HG02870 (cell line): ENCODE data around the gene PFN3.
"Not testable (repeated sequence)": the region's sequence is repeated elsewhere in the genome, so short reads cannot be mapped to it uniquely, and the experiment has no call there.

Source experiments
- ATAC-seq: cut with Tn5 transposase; IDR thresholded peaks from one replicate; pipeline ENCODE4 v1.9.1; 2021; ENCODE audit warnings: mild to moderate bottlenecking, moderate library complexity; ENCODE audit not compliant: unreplicated experiment

Gene PFN3

GRCh38 chr5:177425801-177426565, 25.5 kb upstream of the PFN3 start:
- ATAC-seq = peak; percentile 79

GRCh38 chr5:177425196-177425800, 24.8 kb upstream of the PFN3 start:
- no peak for ATAC-seq

GRCh38 chr5:177423671-177424070, 23.2 kb upstream of the PFN3 start:
- no peak for ATAC-seq

GRCh38 chr5:177421062-177421798, 20.8 kb upstream of the PFN3 start:
- no peak for ATAC-seq

GRCh38 chr5:177420472-177420871, 20.0 kb upstream of the PFN3 start:
- not testable (repeated sequence) for ATAC-seq

GRCh38 chr5:177419046-177419445, 18.6 kb upstream of the PFN3 start:
- no peak for ATAC-seq

- ATAC-seq = not testable (repeated sequence)
Observed at GRCh38 chr5:177417081-177417480, 16.6 kb upstream of the PFN3 start.

GRCh38 chr5:177414481-177414880, 14.0 kb upstream of the PFN3 start:
- no peak for ATAC-seq

- ATAC-seq = no peak
Observed at GRCh38 chr5:177412603-177413233, 12.3 kb upstream of the PFN3 start.

- ATAC-seq = no peak
Observed at GRCh38 chr5:177410575-177410974, 10.1 kb upstream of the PFN3 start.

- no peak for ATAC-seq
Observed at GRCh38 chr5:177409043-177409801, 8.8 kb upstream of the PFN3 start, which contains the start of gene F12. F12 (minus strand) TSS chr5:177409564; CDS start chr5:177409527, 37 bp downstream.

- ATAC-seq = no peak
Observed at GRCh38 chr5:177405805-177406204, 5.3 kb upstream of the PFN3 start.

GRCh38 chr5:177405312-177405711, 4.9 kb upstream of the PFN3 start:
- ATAC-seq = no peak

- ATAC-seq = no peak
Observed at GRCh38 chr5:177404641-177405179, 4.2 kb upstream of the PFN3 start.

GRCh38 chr5:177403792-177404640, 3.6 kb upstream of the PFN3 start:
- peak; percentile 78 for ATAC-seq

- ATAC-seq = peak; percentile 18
Observed at GRCh38 chr5:177403102-177403791, 2.8 kb upstream of the PFN3 start.

GRCh38 chr5:177402271-177403043, 2.0 kb upstream of the PFN3 start:
- ATAC-seq = no peak

- ATAC-seq = no peak
Observed at GRCh38 chr5:177397875-177398390, 2.5 kb downstream of the PFN3 start.
